HG03520 (cell line): ENCODE measurements around the gene CS.

Source experiments
- ATAC-seq: cut with Tn5 transposase; IDR thresholded peaks from one replicate; pipeline ENCODE4 v1.9.1; 2021; ENCODE audit warnings: mild to moderate bottlenecking, moderate library complexity; ENCODE audit not compliant: unreplicated experiment

CS gene

DNA sequence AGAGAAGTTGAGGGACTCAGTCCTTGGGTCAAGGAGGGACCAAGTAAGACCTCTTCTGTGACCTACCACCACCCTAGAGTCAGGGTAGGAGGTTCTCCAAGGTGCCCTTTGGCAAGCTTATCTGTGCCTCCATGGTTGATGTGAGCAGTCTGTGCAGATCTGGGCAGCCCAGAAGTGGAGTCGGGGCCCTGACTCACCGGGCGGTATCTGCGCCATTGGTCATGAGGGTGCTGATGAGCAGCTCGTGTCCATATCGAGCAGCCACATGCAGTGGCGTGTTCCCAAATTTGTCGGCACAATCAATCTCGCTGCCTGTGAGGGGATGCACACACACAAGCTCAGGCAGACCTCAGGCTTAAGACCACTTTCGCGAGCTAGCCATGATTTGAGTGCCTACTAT, 47.0 kb downstream of the CS start:
- ATAC-seq = no peak

DNA sequence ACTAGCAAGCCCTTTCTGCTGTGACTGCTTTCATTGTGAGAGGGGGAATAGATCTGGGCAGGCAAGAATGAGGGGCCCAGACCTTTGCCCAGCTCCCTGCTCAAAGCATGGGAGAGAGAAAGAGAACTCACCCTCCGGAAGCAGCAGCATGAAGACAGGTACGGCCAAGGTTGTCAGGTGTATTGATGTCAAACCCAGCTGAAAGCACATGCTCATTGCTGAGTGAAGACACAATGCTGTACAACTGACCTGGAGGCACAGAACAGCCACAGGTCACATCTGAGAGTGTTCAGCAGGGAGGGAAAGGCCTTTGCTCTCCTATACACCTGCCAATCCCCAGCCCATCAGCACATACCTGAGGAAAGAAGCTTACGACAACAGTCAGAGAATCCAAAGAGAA, 47.5 kb downstream of the CS start:
- ATAC-seq = no peak

DNA sequence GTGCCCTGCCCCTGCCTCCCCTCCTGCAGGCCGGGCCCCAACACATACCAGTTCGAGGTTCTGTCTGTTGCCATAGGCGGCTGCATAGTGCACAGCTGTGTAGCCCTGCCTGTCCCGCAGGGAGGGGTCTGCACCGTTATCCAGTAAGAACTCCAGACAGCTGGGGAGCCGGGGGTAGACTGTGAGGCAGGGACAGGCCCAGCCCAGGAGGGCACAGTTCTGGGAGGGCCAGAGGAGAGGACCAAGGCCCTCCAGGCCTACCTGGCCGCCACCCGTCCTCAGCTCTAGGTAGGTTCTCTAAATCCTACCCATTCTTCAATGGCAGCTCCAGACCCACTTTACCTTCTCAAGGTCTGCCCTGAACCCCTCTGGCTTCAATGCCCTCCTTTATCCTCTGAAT, 51.4 kb downstream of the CS start:
- ATAC-seq = no peak

DNA sequence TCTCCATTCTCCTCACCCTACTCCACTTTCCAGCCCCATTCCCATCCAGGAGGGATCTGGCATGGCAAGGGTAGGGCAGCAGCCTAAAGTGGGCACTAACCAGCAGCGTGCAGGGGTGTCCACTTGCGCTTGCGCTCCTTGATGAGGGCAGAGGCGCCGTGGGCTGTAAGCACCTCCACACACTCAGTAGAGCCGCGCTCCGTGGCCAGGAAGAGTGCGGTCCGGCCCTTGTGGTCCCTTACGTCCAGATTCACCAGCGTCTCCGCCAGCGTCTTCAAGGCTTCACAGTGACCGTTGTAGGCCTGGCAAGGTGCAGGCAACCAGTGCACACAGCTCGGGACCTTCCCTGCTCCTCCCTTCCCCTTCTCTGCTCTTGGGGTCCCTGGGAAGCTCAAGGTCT, 52.2 kb downstream of the CS start:
- ATAC-seq = no peak

DNA sequence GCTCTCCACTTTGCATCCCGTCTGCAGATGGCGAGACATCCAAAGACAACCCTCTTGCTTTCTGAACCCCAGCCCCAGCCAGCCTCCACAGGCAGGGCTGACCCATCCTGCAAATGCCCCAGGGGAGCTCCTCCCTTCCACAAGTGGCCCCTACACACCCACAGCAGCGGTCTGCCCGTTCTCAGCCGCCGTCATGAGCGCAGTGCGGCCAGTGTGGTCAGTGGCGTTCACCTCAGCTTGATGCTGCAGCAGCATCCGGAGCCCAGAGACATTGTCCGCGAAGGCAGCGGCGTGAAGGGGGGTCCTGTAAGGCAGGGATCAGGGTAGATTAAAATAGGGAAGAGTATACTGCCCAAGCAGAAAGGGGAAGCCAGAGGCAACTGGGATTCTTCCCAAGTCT, 55.6 kb downstream of the CS start:
- no peak for ATAC-seq

DNA sequence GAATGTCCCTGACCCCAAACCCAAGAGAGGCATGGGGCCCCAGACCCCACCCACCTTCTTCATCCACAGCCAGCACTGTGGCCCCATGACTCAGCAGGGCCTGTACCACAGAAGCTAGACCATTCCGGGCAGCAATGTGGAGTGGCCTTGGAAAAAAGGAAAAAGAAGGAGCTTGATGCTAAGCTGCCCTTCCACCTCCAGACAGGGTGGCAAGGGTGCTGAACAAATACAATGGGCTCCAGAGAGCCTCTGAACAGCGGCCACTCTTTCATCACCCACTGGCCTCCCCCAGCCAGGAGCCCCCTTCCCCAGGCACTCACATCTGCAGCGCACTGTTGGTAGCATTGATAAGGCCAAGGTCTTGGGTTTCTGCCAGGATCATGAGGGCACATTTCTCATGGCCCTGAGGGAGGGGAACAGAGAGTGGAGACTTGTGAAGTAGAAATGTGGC, 56.4 kb downstream of the CS start:
- ATAC-seq = no peak

DNA sequence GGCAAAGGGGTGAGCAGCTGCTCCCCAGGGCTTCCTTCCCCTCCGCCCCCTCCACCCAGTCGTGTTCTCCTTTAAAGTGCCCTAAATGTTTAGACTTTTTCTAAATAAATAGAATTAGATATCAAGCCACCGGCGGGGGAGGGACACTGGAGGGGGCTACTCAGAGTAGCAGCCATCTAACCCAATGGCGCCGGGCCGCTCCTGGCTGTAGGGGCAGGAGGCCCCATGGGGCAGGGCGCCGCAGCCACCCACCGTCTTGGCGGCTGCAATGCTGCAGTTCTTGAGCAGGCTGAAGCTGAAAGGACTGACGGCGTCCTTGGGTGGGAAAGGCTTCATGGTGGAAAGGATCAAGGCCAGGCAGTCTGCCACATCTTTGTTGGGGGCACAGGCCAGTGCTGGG, 57.1 kb downstream of the CS start:
- no peak for ATAC-seq

DNA sequence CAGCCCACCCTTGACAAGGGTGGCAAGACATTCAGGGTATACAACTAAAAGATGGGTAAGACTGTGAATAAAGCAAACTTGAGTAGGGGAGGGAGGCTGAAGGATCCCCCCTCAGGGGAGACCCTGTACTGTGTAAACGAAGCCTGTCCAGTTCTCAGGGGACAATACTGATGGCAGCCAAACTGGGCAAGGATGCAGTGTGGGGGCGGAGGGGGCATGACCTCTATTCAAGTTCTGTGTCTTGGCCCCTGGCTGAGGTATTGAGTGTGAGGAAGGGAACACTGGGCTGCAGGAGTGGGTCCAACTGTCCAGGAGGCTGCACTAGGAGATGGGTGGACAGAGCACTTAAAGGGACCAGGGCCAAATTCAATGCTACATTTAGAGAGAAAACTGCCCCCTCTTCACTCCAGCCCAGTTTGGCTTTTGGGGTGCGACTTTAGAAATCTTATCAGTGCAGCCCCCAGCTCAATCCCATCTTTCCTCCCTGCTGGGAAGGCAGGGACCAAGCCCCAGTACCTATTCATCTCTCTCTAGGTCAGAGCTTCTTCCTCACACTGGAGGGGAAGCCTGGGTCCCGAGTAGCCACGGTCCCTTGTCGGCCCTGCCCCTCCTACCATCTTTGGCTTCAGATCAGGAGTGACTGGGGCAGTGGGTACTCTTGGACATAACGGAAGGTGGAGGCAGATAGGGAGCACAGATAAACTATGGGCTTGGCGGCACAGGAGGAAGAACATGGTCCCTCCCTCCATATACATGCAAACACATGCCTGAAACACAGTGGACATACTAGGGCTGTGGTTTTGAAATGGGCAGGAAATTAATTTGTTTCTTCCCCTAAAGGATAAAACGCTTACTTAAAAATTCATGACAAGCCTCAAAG, 58.5 kb downstream of the CS start:
- ATAC-seq = no peak

DNA sequence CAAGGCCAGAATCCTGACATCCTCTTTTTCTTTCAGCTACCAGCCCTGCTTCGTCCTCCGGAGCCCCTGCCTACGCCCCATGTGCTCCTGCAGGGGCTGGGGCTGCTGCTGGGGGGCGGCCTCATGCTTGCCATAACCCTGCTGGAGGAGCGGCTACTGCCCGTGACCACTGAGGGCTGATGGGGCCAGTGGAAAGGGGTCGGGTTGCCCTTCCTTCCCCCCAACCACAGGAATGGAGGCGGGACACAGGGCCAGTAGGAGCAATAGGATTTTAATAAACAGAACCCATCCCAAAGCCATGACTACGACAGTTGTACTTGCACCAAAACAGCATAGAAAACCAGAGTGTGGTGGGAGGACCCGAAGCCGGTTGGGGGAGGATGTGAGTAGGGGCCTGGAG, 62.6 kb downstream of the CS start:
- ATAC-seq = no peak

DNA sequence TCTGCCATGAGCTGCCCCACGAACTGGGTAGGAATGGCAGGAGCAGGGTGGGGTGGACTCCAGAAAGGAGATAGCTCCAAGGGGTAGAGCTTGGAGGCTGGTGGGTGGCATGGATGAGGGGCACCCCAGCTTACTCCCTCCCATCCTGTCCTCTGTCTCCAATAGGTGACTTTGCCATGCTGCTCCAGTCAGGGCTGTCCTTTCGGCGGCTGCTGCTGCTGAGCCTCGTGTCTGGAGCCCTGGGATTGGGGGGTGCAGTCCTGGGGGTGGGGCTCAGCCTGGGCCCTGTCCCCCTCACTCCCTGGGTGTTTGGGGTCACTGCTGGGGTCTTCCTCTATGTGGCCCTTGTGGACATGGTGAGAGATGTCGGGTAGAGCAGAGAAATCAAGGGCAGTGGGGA, 63.1 kb downstream of the CS start:
- ATAC-seq = no peak

DNA sequence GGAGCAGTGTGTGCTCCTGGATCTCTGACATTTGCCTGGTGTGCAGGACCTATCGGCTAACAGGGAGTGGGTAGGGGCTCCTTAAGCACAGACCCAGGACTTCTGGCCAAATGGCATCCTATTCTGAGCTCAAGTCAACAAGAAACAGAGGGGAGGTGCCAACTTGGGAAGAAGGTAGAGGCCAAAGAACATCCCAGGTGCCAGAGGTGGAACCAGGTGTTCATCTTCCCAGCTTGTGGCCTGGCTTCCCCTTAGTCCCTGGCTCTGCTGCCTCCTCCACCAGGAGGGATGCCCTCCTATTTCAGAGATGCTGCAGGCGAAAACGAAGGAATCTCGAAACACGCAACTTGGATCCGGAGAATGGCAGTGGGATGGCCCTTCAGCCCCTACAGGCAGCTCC, 64.0 kb downstream of the CS start:
- ATAC-seq = no peak

DNA sequence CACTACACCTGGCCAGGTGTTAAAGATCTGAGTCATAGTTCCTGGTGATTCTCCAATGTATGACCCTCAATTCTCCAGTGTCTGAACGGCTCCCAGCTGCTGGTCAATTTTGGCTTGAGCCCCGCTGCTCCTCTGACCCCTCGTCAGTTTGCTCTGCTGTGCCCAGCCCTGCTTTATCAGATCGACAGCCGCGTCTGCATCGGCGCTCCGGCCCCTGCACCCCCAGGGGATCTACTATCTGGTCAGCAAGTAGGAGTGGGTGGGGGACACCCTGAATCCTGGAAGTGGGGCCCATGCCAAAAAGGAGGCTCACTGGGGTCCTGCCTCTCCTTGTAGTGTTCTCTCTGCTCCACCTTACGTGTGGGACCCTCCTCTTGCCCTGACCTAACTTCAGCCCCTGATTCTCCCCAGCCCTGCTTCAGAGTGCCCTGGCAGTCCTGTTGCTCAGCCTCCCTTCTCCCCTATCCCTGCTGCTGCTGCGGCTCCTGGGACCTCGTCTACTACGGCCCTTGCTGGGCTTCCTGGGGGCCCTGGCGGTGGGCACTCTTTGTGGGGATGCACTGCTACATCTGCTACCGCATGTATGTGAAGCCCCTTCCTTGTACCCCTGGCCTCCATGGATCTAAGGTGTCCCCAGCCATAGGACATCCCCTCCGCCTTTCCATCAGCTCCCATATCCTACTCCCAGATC, 65.2 kb downstream of the CS start:
- no peak for ATAC-seq

DNA sequence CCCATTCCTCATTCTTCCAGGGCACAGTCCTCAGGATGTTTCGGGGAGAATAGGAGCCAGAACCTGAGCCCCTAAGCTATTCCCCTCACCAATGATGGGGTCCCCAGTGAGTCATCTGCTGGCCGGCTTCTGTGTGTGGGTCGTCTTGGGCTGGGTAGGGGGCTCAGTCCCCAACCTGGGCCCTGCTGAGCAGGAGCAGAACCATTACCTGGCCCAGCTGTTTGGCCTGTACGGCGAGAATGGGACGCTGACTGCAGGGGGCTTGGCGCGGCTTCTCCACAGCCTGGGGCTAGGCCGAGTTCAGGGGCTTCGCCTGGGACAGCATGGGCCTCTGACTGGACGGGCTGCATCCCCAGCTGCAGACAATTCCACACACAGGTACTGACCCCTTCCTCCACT, 68.9 kb downstream of the CS start:
- no peak for ATAC-seq

DNA sequence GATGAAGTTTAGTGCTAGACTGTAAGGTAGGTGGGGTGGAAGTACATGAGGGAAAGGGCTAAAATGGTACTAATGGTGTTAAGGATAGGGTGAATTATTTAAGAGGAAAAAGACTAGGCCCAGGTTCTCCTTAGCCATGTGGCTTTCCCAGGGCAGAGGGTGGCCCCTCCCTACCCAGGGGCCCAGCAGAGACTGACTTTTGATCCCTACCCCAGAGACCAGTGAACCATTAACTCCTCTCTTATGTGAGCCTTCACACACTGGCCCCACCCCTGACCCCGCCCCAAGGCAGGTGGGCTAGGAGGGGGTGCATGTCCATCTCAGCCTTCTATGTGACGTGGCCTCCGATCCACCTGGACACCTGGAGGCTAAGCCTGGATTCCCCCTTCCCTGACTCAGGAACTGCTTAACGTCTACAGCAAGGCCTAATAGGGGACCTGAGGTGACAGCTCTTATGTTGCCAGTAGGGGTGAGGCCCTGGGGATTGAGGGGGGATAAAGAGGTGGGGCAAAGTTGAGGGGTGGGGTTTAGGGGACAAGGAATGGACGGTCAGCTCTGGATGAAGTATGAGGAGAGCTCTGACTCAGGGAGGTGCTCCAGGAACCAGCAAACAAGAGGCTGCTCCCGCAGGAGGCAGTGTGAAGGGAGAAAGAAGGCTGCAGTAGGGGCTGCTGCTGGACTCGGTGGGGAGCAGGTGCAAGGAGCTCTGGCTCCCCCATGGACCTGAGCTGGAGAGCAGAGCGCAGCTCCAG, 69.5 kb downstream of the CS start:
- ATAC-seq = no peak

DNA sequence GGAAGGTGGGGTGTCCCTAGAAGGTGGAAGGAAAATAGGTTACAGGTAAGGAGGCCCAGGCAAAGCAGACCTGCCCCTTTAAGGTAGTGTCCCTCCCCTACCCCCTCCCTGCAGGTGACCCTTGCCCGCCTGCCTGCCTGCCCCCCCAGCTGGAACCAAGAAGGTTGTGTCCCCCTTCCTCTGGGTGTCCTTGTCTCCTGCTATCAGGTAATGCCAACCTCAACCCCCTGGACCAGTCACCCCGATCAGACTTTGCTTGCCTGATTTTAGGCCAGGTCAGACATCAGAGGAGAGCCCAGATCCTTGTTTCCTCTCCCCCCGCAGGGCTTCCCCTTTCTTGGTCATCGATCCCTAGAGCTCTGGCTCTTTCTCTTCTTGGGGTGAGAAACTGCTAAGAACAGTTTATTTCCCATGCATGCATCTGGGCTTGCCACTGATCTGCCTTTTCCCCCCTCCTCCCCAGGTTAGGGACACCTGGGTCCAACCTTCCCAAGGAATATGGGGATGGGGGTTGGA, 70.2 kb downstream of the CS start, which contains the start of gene SLC39A5:
SLC39A5 (plus strand) TSS at position 136 of the 516 bp plus-strand sequence. CDS start 1,224 bp downstream, outside the sequence.
- no peak for ATAC-seq

DNA sequence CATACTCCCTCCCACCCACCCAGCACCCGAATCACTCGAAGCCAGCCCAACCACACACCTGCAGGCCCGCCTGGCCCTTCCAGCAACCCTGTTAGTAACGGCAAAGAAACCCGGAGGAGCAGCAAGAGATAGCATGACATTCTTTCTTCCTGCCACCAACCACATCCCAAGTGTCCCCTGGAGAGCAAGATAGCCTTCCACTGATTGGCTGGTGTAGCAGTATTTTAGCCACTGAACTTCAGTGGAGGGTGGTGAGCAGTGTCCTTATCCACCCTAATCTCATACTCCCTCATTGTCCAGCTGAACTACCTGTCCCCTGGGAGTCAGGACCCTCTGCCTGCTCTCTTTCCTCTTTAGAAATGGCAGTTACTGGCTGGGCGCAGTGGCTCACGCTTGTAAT, 71.0 kb downstream of the CS start:
- no peak for ATAC-seq

DNA sequence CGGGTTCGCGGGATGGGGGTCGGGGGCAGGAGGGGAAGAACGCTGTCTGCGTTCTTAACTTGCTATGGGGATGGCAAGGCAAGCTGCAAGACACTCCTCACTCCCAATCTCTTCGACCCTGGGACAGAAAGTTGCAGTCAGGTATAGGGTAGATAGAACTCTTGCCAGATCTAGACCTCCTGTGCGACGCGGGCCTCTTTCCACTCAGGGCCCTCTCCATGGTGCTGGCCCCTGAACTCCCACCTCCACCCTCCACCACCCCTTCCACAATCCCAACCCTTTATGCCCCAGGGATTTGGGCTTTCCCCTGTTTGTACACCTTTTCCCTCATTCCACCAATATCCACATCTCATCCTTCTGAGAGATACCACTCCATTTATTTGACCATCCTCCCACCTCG, 75.2 kb downstream of the CS start:
- ATAC-seq = no peak

DNA sequence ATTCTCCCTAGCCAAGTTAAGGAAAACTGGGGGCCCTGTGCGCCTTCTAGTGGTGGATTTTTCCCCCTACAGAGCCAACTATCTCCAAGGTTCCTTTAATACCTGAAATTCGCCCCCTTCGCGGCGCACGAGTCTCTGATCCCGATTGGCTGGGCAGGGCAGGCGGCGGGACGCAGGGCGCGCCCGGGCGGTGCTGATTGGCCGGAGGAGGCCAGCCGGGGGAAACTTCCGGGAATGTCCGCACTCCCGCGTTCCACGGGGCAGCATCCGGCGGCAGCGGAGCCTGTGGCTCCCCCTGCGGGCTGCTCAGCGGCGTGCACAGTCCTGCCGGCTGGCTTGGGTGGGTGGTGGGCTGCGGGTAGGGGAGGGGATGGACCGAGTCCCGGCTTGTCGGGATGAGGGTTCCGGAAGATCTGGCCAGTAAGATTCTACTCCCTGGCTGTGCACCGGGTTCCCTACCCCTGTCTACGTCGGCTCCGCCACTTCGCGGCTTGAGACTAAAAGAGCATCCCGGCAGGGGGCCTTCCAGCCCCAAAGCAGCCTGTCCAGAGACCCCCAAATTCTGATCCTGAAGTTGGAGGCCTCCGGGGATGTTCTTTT, 75.9 kb downstream of the CS start, which contains the start of gene NABP2:
NABP2 (plus strand) TSS at position 241 of the 600 bp plus-strand sequence. CDS start 515 bp downstream, outside the sequence.
- ATAC-seq = peak; percentile 74

DNA sequence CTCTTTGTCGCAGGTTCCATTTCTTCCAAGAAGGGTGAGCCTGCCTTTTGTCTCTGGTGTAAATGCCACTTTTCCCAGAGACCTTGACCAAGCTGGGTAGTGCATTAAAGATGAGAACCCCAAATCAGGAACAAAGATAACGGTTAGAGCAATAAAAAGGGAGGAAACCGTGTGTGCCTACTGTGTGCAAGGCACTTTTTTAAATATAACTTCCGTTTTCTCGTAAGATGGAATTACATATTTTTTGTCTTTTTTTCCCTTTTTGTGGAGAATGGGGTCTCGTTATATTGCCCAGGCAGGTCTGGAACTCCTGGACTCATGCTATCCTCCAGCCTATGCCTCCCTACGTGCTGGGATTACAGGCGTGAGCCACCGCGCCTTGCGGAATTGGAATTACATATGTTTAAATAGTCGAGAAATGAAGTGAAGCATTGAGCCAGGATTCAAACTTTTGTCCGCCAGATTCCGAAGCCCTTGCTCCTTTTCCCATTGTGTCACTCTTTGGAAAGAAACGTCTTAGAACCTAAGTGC, 76.5 kb downstream of the CS start:
- no peak for ATAC-seq

DNA sequence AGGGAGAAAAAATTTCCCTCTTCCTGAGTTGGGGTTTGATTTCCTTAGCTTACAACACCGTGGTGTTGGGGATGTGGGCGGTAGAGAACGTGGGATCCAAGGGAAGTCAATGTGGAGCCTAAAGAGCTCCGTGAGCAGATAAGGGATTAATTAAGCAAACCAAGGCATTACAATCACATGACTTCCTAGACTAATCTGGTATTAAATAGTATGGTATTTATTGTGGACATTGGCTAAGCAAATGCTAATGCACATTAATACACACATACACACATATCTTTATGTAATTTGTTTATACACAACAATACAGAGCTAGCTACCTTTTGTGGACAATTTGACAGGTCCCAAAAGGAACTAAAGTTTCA, 77.6 kb downstream of the CS start:
- ATAC-seq = no peak
